GM19438 (cell line): Measurements from ENCODE around the gene ARHGAP24.

Source experiments
- ATAC-seq: cut with Tn5 transposase; IDR thresholded peaks from one replicate; pipeline ENCODE4 v1.9.1; 2021; ENCODE audit warnings: low read depth; ENCODE audit not compliant: unreplicated experiment

Gene ARHGAP24

GRCh38 chr4:85571008-85571407 is 96.1 kb downstream of the ARHGAP24 start:
- ATAC-seq: no peak

GRCh38 chr4:85573270-85573669 is 98.3 kb downstream of the ARHGAP24 start:
- no peak for ATAC-seq

GRCh38 chr4:85577307-85577706 is 102.4 kb downstream of the ARHGAP24 start:
- ATAC-seq: no peak

GRCh38 chr4:85579942-85580341 is 105.0 kb downstream of the ARHGAP24 start:
- no peak for ATAC-seq

GRCh38 chr4:85580489-85580888 is 105.5 kb downstream of the ARHGAP24 start:
- ATAC-seq: no peak

- ATAC-seq: no peak
These were observed 113.0 kb downstream of the ARHGAP24 start for GRCh38 chr4:85587952-85588351.

- ATAC-seq: no peak
These were observed 116.6 kb downstream of the ARHGAP24 start for GRCh38 chr4:85591406-85592098.

- no peak for ATAC-seq
These were observed 120.3 kb downstream of the ARHGAP24 start for GRCh38 chr4:85595098-85595775.

GRCh38 chr4:85595796-85596559 is 121.0 kb downstream of the ARHGAP24 start:
- ATAC-seq: no peak

GRCh38 chr4:85598936-85599335 is 124.0 kb downstream of the ARHGAP24 start:
- no peak for ATAC-seq

- no peak for ATAC-seq
These were observed 125.6 kb downstream of the ARHGAP24 start for GRCh38 chr4:85600501-85600900.

GRCh38 chr4:85603437-85604336 is 128.7 kb downstream of the ARHGAP24 start:
- ATAC-seq: no peak

- ATAC-seq: no peak
These were observed 131.6 kb downstream of the ARHGAP24 start for GRCh38 chr4:85606505-85606904.

- ATAC-seq: peak; percentile 53
These were observed 132.7 kb downstream of the ARHGAP24 start for GRCh38 chr4:85607624-85608023.

- ATAC-seq: peak; percentile 73
These were observed 135.5 kb downstream of the ARHGAP24 start for GRCh38 chr4:85610450-85610849.

GRCh38 chr4:85611661-85612060 is 136.7 kb downstream of the ARHGAP24 start:
- no peak for ATAC-seq

GRCh38 chr4:85613901-85614300 is 139.0 kb downstream of the ARHGAP24 start:
- no peak for ATAC-seq

- ATAC-seq: no peak
These were observed 141.0 kb downstream of the ARHGAP24 start for GRCh38 chr4:85615952-85616351.

- ATAC-seq: no peak
These were observed 142.3 kb downstream of the ARHGAP24 start for GRCh38 chr4:85617202-85617601.

GRCh38 chr4:85632981-85633380 is 158.0 kb downstream of the ARHGAP24 start:
- ATAC-seq: no peak
